ENCODE data around the gene VILL. TPM values are rescaled to one million over a fixed set of nuclear protein-coding genes. Genes with fewer than 3 reads are reported as not detected.

The VILL gene
- total and polyA plus RNA-seq, 10 of the 15 experiments (the other 5 are each of a cell fraction or from before 2014, with no cell fraction given) = 0.15 to 5.4 (median 2.1) TPM; not detected in 1

DNA sequence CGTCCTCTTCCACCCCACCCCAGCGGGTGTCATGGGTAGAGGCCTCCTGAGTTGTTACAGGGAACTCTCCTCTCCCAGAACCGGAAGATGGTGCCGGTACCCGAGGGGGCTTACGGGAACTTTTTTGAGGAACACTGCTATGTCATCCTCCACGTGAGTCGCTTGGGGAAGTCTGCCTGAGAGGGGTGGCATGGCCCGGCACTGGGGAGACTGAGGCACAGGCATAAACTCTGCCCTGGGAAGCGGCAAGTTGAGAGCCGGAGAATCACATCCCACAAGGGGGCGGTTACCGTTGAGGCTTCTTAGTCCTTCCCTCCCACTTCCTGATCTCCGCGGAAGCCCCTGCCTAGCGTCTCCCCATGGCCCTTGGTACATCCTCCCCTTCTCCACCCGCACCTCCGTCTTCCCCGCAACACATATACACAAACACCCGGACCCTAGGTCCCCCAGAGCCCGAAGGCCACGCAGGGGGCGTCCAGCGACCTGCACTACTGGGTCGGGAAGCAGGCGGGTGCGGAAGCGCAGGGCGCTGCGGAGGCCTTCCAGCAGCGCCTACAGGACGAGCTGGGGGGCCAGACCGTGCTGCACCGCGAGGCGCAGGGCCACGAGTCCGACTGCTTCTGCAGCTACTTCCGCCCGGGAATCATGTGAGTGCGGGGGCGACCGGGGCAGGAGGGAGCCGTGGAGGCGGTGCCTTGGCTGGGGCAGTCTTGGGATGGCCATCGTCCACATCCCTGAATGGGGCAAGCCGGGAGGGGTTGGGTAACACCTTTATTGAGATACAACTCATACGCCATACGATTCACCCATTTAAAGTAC is 3.4 kb downstream of the VILL start (continued):
- TF ChIP-seq SMC3 (IDR thresholded peaks at IDR 0.05; ENCODE audit: borderline replicate concordance, low read length) = 0 out of 2 replicates have a peak, but pooled peaks have one; percentile 0
- no peak for TF ChIP-seq JUNB (IDR thresholded peaks at IDR 0.05)
- TF ChIP-seq ZSCAN29 (IDR thresholded peaks at IDR 0.05) = no peak
- TF ChIP-seq, protein P1, sequence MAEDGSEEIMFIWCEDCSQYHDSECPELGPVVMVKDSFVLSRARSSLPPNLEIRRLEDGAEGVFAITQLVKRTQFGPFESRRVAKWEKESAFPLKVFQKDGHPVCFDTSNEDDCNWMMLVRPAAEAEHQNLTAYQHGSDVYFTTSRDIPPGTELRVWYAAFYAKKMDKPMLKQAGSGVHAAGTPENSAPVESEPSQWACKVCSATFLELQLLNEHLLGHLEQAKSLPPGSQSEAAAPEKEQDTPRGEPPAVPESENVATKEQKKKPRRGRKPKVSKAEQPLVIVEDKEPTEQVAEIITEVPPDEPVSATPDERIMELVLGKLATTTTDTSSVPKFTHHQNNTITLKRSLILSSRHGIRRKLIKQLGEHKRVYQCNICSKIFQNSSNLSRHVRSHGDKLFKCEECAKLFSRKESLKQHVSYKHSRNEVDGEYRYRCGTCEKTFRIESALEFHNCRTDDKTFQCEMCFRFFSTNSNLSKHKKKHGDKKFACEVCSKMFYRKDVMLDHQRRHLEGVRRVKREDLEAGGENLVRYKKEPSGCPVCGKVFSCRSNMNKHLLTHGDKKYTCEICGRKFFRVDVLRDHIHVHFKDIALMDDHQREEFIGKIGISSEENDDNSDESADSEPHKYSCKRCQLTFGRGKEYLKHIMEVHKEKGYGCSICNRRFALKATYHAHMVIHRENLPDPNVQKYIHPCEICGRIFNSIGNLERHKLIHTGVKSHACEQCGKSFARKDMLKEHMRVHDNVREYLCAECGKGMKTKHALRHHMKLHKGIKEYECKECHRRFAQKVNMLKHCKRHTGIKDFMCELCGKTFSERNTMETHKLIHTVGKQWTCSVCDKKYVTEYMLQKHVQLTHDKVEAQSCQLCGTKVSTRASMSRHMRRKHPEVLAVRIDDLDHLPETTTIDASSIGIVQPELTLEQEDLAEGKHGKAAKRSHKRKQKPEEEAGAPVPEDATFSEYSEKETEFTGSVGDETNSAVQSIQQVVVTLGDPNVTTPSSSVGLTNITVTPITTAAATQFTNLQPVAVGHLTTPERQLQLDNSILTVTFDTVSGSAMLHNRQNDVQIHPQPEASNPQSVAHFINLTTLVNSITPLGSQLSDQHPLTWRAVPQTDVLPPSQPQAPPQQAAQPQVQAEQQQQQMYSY (CRISPR knock-in tag; IDR thresholded peaks at IDR 0.05) = no peak
- TF ChIP-seq TARDBP (IDR thresholded peaks at IDR 0.05; ENCODE audit: borderline replicate concordance) = no peak
- peak; percentile 81 for TF ChIP-seq TAF1 (IDR thresholded peaks at IDR 0.05; ENCODE audit: borderline replicate concordance, low read depth, low read length)
- peak; percentile 29; the same call in 1 of the 2 replicates for TF ChIP-seq SPI1 (IDR thresholded peaks at IDR 0.05; ENCODE audit: borderline replicate concordance, insufficient read depth, low read depth, low read length)
- TF ChIP-seq SUPT20H (IDR thresholded peaks at IDR 0.05; ENCODE audit: borderline replicate concordance, control insufficient read depth, low read depth, low read length) = no peak
- no peak for TF ChIP-seq FOXK2 (IDR thresholded peaks at IDR 0.05)
- peak; percentile 73; the same call in 1 of the 2 replicates for TF ChIP-seq DPF2 (IDR thresholded peaks at IDR 0.05)
- peak; percentile 62; a peak in 3 of 4 replicates for TF ChIP-seq IKZF2 (IDR thresholded peaks at IDR 0.05)
- TF ChIP-seq ZNF622 (IDR thresholded peaks at IDR 0.05) = no peak
- TF ChIP-seq ZBED1 (IDR thresholded peaks at IDR 0.05; ENCODE audit: borderline replicate concordance) = no peak
- TF ChIP-seq TCF12 (IDR thresholded peaks at IDR 0.05; ENCODE audit: low read depth, low read length) = 0 out of 2 replicates have a peak, but pooled peaks have one; percentile 28
- no peak for TF ChIP-seq HDAC2 (IDR thresholded peaks at IDR 0.05)
- TF ChIP-seq, protein P2, sequence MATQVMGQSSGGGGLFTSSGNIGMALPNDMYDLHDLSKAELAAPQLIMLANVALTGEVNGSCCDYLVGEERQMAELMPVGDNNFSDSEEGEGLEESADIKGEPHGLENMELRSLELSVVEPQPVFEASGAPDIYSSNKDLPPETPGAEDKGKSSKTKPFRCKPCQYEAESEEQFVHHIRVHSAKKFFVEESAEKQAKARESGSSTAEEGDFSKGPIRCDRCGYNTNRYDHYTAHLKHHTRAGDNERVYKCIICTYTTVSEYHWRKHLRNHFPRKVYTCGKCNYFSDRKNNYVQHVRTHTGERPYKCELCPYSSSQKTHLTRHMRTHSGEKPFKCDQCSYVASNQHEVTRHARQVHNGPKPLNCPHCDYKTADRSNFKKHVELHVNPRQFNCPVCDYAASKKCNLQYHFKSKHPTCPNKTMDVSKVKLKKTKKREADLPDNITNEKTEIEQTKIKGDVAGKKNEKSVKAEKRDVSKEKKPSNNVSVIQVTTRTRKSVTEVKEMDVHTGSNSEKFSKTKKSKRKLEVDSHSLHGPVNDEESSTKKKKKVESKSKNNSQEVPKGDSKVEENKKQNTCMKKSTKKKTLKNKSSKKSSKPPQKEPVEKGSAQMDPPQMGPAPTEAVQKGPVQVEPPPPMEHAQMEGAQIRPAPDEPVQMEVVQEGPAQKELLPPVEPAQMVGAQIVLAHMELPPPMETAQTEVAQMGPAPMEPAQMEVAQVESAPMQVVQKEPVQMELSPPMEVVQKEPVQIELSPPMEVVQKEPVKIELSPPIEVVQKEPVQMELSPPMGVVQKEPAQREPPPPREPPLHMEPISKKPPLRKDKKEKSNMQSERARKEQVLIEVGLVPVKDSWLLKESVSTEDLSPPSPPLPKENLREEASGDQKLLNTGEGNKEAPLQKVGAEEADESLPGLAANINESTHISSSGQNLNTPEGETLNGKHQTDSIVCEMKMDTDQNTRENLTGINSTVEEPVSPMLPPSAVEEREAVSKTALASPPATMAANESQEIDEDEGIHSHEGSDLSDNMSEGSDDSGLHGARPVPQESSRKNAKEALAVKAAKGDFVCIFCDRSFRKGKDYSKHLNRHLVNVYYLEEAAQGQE (IDR thresholded peaks at IDR 0.05; ENCODE audit: low read depth, low read length) = no peak
- TF ChIP-seq SIX5 (IDR thresholded peaks at IDR 0.05; ENCODE audit: low read depth, low read length, severe bottlenecking) = no peak
- no peak for TF ChIP-seq STAT3 (IDR thresholded peaks at IDR 0.05; ENCODE audit: low read depth, low read length)
- no peak for TF ChIP-seq BRCA1 (IDR thresholded peaks at IDR 0.05; ENCODE audit: low read depth, low read length)
- TF ChIP-seq SIN3A (IDR thresholded peaks at IDR 0.05; ENCODE audit: low read depth, low read length) = 0 out of 2 replicates have a peak, but pooled peaks have one; percentile 44
- TF ChIP-seq, protein P3, sequence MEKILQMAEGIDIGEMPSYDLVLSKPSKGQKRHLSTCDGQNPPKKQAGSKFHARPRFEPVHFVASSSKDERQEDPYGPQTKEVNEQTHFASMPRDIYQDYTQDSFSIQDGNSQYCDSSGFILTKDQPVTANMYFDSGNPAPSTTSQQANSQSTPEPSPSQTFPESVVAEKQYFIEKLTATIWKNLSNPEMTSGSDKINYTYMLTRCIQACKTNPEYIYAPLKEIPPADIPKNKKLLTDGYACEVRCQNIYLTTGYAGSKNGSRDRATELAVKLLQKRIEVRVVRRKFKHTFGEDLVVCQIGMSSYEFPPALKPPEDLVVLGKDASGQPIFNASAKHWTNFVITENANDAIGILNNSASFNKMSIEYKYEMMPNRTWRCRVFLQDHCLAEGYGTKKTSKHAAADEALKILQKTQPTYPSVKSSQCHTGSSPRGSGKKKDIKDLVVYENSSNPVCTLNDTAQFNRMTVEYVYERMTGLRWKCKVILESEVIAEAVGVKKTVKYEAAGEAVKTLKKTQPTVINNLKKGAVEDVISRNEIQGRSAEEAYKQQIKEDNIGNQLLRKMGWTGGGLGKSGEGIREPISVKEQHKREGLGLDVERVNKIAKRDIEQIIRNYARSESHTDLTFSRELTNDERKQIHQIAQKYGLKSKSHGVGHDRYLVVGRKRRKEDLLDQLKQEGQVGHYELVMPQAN (conservative IDR thresholded peaks at IDR 0.05) = peak; percentile 66
- peak; percentile 87 for TF ChIP-seq GATAD2B (conservative IDR thresholded peaks at IDR 0.05; ENCODE audit: low read depth)
- TF ChIP-seq CBX3 (IDR thresholded peaks at IDR 0.05; ENCODE audit: borderline replicate concordance, low read depth) = no peak
